ENCODE data around the gene CCDC73.

The CCDC73 gene

DNA sequence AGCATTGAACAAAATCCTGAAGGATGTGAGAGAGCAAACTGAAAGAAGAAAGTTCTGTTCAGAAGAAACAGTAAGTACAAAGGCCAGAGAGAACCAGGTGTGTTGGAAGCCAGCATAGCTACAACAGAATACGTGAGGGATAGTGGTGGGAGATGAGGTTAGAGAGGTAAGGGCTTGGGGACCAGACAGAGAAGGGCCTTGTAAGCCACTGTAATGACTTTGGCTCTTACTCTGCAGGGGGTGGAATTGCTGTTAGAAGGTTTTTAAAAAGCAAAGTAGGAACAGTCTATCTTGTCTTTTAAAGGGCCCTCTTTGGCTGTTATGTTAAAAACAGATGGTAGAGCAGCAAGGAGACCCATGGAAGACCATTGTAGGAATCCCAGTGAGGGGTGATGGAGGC, 39.5 kb upstream of the CCDC73 start:
- Histone ChIP-seq H3K27me3 (ENCODE audit: insufficient read depth, poor library complexity, severe bottlenecking) (no peaks in the 10 kb centered on the region), H3K27ac (replicated peaks) (no peak overlapping the region), H3K4me3 (replicated peaks; ENCODE audit: insufficient read depth, low read length) (no peak overlapping the region)
- no peak for DNase-seq (ENCODE audit: low read depth in 1 of 2, low spot score in 1 of 2)
- no peak for TF ChIP-seq SPI1 (IDR thresholded peaks at IDR 0.05; ENCODE audit: borderline replicate concordance, low read depth)
- TF ChIP-seq, protein P1, sequence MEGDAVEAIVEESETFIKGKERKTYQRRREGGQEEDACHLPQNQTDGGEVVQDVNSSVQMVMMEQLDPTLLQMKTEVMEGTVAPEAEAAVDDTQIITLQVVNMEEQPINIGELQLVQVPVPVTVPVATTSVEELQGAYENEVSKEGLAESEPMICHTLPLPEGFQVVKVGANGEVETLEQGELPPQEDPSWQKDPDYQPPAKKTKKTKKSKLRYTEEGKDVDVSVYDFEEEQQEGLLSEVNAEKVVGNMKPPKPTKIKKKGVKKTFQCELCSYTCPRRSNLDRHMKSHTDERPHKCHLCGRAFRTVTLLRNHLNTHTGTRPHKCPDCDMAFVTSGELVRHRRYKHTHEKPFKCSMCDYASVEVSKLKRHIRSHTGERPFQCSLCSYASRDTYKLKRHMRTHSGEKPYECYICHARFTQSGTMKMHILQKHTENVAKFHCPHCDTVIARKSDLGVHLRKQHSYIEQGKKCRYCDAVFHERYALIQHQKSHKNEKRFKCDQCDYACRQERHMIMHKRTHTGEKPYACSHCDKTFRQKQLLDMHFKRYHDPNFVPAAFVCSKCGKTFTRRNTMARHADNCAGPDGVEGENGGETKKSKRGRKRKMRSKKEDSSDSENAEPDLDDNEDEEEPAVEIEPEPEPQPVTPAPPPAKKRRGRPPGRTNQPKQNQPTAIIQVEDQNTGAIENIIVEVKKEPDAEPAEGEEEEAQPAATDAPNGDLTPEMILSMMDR (IDR thresholded peaks at IDR 0.05; ENCODE audit: insufficient read depth, low read length): no peak

DNA sequence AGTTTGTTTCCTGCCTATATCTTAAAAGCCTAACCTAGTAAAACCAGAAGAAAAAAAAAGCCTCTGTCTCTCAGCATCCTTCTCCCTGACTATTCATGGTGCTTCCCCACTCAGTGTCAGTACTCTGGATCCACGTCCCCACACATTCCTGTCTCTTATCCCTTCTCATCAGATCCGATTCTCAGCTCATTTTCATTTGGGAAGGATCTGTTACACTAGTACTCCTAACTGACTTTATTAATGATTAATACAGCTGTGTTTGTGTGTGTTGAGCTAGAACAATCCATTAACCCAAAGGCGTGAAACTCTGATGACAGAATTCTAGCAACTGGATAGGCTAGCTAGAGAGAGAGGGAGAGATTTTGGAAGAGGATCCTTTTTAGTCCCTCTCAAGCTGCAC, 36.8 kb upstream of the CCDC73 start:
- no peak overlapping the region for H3K4me3 ChIP-seq (replicated peaks; ENCODE audit: insufficient read depth, low read length)

DNA sequence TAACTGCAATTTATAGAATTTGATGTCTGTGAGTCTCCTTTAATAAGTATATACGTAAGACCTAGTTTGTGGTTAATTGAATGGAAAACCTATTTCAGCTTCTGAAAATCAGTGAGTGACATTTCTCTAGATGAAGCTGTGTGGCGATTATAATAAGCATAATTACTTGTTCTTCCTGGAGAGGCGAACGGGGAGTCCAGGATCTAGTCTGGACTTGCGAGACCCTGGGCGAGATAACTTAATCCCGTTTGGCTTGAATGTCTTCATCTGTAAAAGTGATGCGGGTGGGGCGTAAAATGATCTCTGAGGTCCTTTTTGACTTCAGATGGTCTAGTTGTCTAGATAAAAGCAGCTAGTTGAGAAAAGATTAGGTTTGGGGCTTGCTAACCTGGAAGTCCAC, 36.3 kb upstream of the CCDC73 start:
- H3K27ac ChIP-seq (replicated peaks): peak overlapping the region; percentile 72
- no peaks in the 10 kb centered on the region for H3K27me3 ChIP-seq (ENCODE audit: insufficient read depth, poor library complexity, severe bottlenecking)
- H3K4me3 ChIP-seq (replicated peaks; ENCODE audit: insufficient read depth, low read length): no peak overlapping the region
- no peak for DNase-seq (ENCODE audit: low read depth in 1 of 2, low spot score in 1 of 2)
- TF ChIP-seq SPI1 (IDR thresholded peaks at IDR 0.05; ENCODE audit: borderline replicate concordance, low read depth) (no peak), POLR2AphosphoS5 (IDR thresholded peaks at IDR 0.05; ENCODE audit: low read depth) (no peak), GABPA (IDR thresholded peaks at IDR 0.05; ENCODE audit: low read depth) (no peak), REST (IDR thresholded peaks at IDR 0.05; ENCODE audit: insufficient replicate concordance, low read depth) (no peak)
- TF ChIP-seq, protein P1 (IDR thresholded peaks at IDR 0.05; ENCODE audit: insufficient read depth, low read length): no peak

More for the DNA sequence above, 36.8 kb upstream of the CCDC73 start:
- Histone ChIP-seq H3K27me3 (ENCODE audit: insufficient read depth, poor library complexity, severe bottlenecking) (no peaks in the 10 kb centered on the region), H3K27ac (replicated peaks) (no peak overlapping the region)
- no peak for DNase-seq (ENCODE audit: low read depth in 1 of 2, low spot score in 1 of 2)
- TF ChIP-seq REST (IDR thresholded peaks at IDR 0.05; ENCODE audit: insufficient replicate concordance, low read depth): no peak
- no peak for TF ChIP-seq GABPA (IDR thresholded peaks at IDR 0.05; ENCODE audit: low read depth)
- no peak for TF ChIP-seq POLR2AphosphoS5 (IDR thresholded peaks at IDR 0.05; ENCODE audit: low read depth)
- TF ChIP-seq, protein P1 (IDR thresholded peaks at IDR 0.05; ENCODE audit: insufficient read depth, low read length): no peak
- TF ChIP-seq SPI1 (IDR thresholded peaks at IDR 0.05; ENCODE audit: borderline replicate concordance, low read depth): no peak

GRCh38 chr11:32830413-32830738, 35.9 kb upstream of the CCDC73 start:
- Histone ChIP-seq H3K27me3 (ENCODE audit: insufficient read depth, poor library complexity, severe bottlenecking) (no peaks in the 10 kb centered on the region), H3K27ac (replicated peaks) (peak overlapping the region; percentile 72), H3K4me3 (replicated peaks; ENCODE audit: insufficient read depth, low read length) (peak overlapping the region; percentile 82)
- DNase-seq (ENCODE audit: low read depth in 1 of 2, low spot score in 1 of 2): peak; percentile 55 to 71
- TF ChIP-seq, protein P1 (IDR thresholded peaks at IDR 0.05; ENCODE audit: insufficient read depth, low read length): no peak
- TF ChIP-seq POLR2AphosphoS5 (IDR thresholded peaks at IDR 0.05; ENCODE audit: low read depth) (no peak), SPI1 (IDR thresholded peaks at IDR 0.05; ENCODE audit: borderline replicate concordance, low read depth) (no peak), REST (IDR thresholded peaks at IDR 0.05; ENCODE audit: insufficient replicate concordance, low read depth) (no peak), GABPA (IDR thresholded peaks at IDR 0.05; ENCODE audit: low read depth) (no peak)
